ENCODE data around the gene AKIRIN2. TPM values are rescaled to one million over a fixed set of nuclear protein-coding genes. Genes with fewer than 3 reads are reported as not detected.
"Not testable (repeated sequence)": the region's sequence is repeated elsewhere in the genome, so short reads cannot be mapped to it uniquely, and the experiment has no call there.

AKIRIN2 gene
- total RNA-seq, 2 donors from 2014 or later = 30.2 to 48.3 TPM

DNA sequence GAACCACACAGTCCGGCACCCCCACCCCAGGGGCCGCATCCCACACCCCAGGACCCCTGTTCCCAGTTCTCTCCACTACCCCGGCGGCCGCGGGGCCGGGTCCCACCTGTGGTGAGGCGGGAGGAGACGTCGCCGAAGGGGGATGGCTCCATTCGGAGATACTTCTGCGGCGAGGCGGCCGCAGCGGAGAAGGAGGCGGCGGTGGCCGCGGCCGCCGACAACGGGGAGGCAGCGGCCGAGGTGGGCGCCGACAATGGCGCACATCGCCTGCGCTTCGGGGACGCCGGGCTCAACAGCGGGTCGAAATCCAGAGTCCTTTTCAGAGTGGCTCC lies 723 bp downstream of the AKIRIN2 start:
- peak overlapping the region; percentile 95 for H3K27ac ChIP-seq
- TF ChIP-seq, protein P1, sequence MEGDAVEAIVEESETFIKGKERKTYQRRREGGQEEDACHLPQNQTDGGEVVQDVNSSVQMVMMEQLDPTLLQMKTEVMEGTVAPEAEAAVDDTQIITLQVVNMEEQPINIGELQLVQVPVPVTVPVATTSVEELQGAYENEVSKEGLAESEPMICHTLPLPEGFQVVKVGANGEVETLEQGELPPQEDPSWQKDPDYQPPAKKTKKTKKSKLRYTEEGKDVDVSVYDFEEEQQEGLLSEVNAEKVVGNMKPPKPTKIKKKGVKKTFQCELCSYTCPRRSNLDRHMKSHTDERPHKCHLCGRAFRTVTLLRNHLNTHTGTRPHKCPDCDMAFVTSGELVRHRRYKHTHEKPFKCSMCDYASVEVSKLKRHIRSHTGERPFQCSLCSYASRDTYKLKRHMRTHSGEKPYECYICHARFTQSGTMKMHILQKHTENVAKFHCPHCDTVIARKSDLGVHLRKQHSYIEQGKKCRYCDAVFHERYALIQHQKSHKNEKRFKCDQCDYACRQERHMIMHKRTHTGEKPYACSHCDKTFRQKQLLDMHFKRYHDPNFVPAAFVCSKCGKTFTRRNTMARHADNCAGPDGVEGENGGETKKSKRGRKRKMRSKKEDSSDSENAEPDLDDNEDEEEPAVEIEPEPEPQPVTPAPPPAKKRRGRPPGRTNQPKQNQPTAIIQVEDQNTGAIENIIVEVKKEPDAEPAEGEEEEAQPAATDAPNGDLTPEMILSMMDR (IDR thresholded peaks at IDR 0.05) = no peak
- no peaks in the 10 kb centered on the region for H3K9me3 ChIP-seq
- H3K27me3 ChIP-seq = no peaks in the 10 kb centered on the region
- DNase-seq = peak; percentile 39
- H3K4me1 ChIP-seq = no peaks in the 10 kb centered on the region
- H3K9ac ChIP-seq (ENCODE audit: low read depth in 2 of 2, low read length in 2 of 2) = peak overlapping the region; percentile 91 to 98
- intact Hi-C loops (cut with DNase I) = no loop called here
- H3K36me3 ChIP-seq = no peaks in the 10 kb centered on the region
- H3K4me3 ChIP-seq = peak overlapping the region; percentile 90

DNA sequence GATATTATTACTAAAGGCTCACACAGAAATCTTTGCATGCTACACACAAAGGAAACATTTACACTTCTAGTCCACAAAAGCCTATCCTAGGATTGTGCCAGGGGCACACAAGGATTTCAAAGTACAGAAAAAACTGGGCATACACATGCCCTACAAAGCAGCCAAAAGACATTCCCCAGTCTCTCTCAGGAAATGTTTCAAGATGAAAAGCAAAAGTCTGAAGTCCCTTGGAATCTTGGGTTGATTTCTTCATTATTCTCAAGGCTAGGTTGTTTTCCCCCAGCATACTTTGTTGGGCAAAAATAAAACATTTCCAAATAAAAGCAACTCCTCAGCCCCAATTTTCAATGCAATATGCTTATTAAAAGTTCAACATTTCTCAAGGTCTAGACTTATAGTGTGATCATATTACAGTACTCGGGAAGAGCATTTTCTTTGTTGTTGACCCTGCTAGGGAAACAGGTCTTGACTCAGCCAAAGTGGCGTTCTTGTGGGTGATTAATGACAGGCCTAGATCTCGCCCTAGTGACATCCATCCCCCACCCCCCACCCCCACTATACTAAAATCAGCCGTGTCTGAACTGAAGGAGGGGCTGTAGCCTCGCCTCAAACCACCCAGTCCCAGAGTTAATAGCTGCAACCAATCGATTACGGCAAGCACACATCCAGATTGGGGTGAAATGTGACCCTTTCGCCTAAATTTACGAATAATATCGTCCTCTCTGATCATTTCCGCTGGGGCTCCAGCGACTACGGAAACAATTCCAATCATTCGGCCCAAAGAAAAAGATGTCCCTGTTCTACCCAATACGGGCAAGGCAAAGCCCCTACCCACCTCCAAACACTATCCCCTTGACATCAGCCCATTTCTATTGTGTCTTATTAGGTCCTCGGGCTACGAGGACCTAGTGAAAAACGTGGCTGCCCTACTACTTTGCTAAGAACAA lies 1.4 kb downstream of the AKIRIN2 start:
- Histone ChIP-seq H3K9ac (ENCODE audit: low read depth in 2 of 2, low read length in 2 of 2) (peak overlapping the region; percentile 91 to 98), H3K4me3 (peak overlapping the region; percentile 90), H3K36me3 (no peaks in the 10 kb centered on the region), H3K9me3 (no peaks in the 10 kb centered on the region), H3K27me3 (no peaks in the 10 kb centered on the region), H3K4me1 (no peaks in the 10 kb centered on the region), H3K27ac (peak overlapping the region; percentile 95)
- intact Hi-C loops (cut with DNase I) = no loop called here
- TF ChIP-seq, protein P1 (IDR thresholded peaks at IDR 0.05) = no peak
- peak; percentile 29 for DNase-seq

DNA sequence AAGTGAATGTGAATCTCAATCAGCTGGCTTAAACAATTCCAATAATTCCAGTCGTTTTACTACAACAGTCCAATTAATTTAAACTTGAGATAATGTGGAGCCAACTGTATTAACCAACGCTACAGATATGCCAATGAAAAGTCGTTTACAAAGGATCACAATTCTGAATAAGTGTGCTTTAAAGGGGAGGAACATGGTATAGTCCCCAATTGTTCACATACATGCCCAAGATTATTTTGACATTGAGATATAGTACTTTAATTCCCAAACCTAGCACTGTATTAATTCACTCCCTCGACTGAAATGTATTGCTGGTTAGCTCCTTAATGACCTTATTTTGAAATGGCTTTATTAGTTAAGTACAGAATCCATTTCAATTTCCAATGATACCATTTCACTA lies 2.5 kb downstream of the AKIRIN2 start:
- intact Hi-C loops (cut with DNase I) = no loop called here
- Histone ChIP-seq H3K9me3 (no peaks in the 10 kb centered on the region), H3K4me3 (peak overlapping the region; percentile 90), H3K9ac (ENCODE audit: low read depth in 2 of 2, low read length in 2 of 2) (peak overlapping the region in 1 of 2 donors; percentile 98), H3K36me3 (no peaks in the 10 kb centered on the region), H3K27me3 (no peaks in the 10 kb centered on the region), H3K27ac (peak overlapping the region; percentile 95), H3K4me1 (no peaks in the 10 kb centered on the region)
- no peak for DNase-seq
- TF ChIP-seq, protein P1 (IDR thresholded peaks at IDR 0.05) = no peak

DNA sequence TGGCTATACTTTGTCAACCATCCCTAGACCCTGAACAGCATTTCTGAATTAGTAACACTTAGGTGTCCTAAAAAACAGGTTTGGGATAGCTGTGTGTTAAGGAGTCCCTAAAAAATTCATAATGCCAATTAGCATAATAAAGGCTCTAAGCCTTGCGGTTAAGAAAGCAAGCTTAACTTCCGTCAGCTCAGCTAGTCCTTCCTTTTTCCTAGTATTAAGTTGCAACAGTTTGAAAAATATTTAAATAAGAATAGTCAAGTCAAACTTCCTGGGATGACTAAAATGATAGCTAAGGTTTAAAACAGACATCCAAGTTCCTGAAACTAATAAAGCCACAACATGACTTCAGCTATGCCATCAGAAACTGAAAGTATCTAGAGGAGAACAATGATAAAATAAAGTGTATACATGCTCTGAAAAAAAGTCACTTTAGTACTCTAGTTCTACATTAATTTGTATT lies 3.5 kb downstream of the AKIRIN2 start:
- Histone ChIP-seq H3K4me1 (no peaks in the 10 kb centered on the region), H3K36me3 (no peaks in the 10 kb centered on the region), H3K9ac (ENCODE audit: low read depth in 2 of 2, low read length in 2 of 2) (peak overlapping the region in 1 of 2 donors; percentile 36), H3K4me3 (peak overlapping the region; percentile 90), H3K27me3 (no peaks in the 10 kb centered on the region), H3K9me3 (no peaks in the 10 kb centered on the region), H3K27ac (peak overlapping the region; percentile 95)
- no peak for DNase-seq
- TF ChIP-seq, protein P1 (IDR thresholded peaks at IDR 0.05) = no peak
- intact Hi-C loops (cut with DNase I) = no loop called here

DNA sequence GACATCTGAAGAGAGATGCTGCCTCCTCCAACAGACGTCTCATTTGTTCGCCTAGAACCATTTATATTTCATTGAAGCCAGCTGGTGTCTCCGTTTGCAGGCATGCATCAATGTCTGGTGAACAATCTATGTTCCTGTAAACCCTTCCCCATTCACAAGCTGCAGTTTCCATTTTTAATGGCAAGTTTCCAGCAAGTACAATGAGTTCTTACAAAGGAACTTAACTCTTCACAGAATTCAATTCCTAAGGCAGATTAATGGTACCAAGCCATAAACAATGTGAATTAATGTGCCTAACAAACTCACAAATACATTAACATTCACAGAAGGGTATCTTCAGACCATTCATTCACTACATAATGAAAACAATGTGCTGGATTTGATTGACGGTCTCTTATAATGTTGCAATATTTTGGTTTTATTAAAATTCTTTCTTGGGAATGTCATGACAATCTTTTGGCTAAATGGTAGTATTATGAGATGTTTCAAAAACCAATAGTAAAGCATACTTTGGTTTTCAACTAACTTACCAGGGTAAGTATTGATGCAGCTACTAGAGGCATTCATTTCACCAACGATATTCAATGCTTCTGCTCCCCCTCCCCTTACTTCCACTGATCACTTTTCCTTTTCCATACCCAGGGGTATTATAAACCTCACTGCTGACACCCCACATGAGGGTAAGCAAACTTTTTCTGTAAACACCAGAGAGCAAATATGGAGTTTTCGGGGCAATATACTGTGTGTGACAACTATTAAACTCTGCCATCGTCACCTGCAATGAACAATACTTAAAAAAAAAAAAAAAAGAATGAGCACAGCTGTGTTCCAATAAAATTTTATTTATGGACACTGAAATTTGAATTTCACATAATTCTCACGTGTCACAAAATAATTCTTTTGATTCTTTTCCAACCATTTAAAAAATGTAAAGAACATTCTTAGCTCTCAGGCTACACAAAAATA lies 4.2 kb downstream of the AKIRIN2 start:
- Histone ChIP-seq H3K36me3 (no peaks in the 10 kb centered on the region), H3K4me3 (no peak overlapping the region), H3K4me1 (no peaks in the 10 kb centered on the region), H3K27me3 (no peaks in the 10 kb centered on the region), H3K9me3 (no peaks in the 10 kb centered on the region), H3K9ac (ENCODE audit: low read depth in 2 of 2, low read length in 2 of 2) (peak overlapping the region in 1 of 2 donors; percentile 36), H3K27ac (peak overlapping the region; percentile 95)
- TF ChIP-seq, protein P1 (IDR thresholded peaks at IDR 0.05) = no peak
- intact Hi-C loops (cut with DNase I) = no loop called here
- DNase-seq = no peak

DNA sequence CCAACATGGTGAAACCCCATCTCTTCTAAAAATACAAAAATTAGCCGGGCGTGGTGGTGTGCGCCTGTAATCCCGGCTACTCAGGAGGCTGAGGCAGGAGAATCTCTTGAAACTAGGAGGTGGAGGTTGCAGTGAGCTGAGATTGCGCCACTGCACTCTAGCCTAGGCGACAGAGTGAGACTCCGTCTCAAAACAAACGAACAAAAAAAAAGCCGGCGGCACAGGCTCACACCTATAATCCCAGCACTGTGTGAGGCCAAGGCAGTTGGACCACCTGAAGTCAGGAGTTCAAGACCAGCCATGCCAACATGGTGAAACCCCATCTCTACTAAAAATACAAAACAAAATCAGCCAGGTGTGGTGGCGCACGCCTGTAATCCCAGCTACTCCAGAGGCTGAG lies 5.2 kb downstream of the AKIRIN2 start:
- H3K36me3 ChIP-seq; H3K9me3 ChIP-seq; H3K27me3 ChIP-seq; H3K4me3 ChIP-seq; DNase-seq; H3K4me1 ChIP-seq; H3K27ac ChIP-seq; H3K9ac ChIP-seq (ENCODE audit: low read depth in 2 of 2, low read length in 2 of 2); intact Hi-C loops (cut with DNase I): not testable (repeated sequence)
